Left ventricle myocardium superior (tissue), 1 donor: ENCODE measurements around the gene ANKS3. TPM values are rescaled to one million over a fixed set of nuclear protein-coding genes. Genes with fewer than 3 reads are reported as not detected.

Source experiments
- ATAC-seq: fragments of 200-7000 bp; cut with Tn5 transposase; one replicate; pipeline ENCODE4 v1.9.1; 2020; ENCODE audit warnings: mild to moderate bottlenecking, moderate library complexity
- DNase-seq: peaks from one replicate; pipeline ENCODE4 v3.0.0-alpha.2; 2020
- intact Hi-C: fragments of 100-400 bp; cut with micrococcal nuclease; formaldehyde crosslinking; loops from one replicate; pipeline ENCODE4 v1.11.0; 2022
- total RNA-seq: library from RNA; stranded (reverse); fragmentation: NEBNext Ultra II Directional; extraction: Animal tissue kit (Norgen Biotek cat#: 25700); gene quantifications from one replicate; pipeline ENCODE4 v1.2.1, GENCODE V29; 2021
- donor health status: DM: no; HTN: yes; CAD: no; lungs with severe emphysema.

Gene ANKS3
- total RNA-seq, 1 donor from 2014 or later = 7.8 TPM

DNA sequence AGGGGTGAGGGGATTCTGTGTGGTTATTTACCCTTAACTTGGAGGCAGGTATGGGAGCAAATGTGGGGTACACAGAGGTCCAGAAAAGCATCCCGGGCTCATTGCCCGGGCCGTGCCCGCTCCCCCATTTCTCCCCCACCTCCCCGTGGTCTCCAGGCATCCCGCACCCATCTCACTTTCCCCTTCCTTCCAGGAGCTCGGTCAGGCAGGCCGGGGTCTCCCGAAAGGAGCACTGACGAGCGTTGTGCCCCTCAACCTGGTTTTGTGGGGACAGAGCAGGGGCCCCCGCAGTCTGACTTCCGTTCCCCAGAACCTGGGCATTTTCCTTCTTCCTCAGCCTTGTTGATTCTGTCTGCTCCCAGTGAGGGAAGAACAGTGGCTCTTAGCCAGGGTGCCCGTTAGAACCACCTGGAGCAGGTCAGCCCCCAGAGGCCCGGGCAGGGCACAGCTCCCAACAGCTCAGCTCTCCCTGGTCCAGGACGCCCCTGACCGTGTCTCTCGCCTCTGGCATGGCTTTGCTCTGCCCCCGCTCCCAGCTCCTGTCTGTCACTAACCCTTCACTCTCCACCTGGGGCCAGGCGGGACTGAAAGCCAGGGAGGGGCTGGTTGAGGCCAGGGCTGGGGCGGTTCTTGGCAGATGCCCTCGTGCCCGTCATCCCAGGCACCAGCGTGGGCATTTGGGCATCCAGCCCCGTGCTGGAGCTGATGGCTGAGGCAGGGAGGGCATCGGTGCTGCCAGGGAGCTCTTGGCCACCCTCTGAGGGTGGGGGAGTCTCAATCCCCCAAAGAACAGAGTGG, 53.2 kb downstream of the ANKS3 start:
- intact Hi-C loops = no loop called here
- peak; percentile 66 for ATAC-seq
- DNase-seq = peak; percentile 88

DNA sequence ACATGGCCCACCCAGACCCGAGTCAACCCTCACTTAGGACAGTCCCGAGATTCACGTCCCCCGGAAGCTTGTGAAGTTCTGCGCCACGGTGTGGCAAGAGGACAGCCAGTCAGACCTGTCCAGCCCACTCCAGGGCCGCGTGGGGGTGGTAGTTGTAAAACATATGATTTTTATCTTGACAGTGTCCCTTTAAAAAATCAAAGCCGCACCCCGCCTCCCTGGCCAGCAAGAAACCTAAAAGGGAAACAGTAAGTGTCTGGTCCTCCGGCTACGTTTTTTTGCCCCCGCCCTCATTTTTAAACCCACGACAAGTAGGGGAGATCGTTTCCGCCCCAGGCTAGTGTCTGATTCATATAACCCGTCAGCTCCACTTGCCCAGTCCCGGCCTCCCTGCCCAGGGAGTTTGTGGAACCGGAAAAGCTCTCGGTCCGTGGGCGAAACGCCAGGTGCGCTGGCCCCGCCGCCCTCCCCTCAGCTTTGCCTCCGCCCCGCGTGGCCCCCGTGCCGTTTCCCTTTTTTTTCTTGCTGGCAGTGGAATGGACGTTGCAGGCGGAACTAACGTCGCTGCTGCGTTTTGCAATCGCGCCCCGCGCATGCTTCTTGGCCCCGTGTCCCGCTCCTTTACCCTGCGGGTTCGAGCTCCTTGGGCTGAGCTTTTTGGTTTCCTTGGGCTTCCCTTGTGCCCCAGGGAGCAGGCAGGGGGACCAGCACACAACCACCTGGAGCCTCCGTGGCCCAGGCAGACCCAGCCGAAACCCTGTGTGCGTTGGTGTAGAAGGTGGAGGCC, 54.0 kb downstream of the ANKS3 start:
- peak; percentile 83 for DNase-seq
- peak; percentile 2 for ATAC-seq
- intact Hi-C loops = no loop called here

DNA sequence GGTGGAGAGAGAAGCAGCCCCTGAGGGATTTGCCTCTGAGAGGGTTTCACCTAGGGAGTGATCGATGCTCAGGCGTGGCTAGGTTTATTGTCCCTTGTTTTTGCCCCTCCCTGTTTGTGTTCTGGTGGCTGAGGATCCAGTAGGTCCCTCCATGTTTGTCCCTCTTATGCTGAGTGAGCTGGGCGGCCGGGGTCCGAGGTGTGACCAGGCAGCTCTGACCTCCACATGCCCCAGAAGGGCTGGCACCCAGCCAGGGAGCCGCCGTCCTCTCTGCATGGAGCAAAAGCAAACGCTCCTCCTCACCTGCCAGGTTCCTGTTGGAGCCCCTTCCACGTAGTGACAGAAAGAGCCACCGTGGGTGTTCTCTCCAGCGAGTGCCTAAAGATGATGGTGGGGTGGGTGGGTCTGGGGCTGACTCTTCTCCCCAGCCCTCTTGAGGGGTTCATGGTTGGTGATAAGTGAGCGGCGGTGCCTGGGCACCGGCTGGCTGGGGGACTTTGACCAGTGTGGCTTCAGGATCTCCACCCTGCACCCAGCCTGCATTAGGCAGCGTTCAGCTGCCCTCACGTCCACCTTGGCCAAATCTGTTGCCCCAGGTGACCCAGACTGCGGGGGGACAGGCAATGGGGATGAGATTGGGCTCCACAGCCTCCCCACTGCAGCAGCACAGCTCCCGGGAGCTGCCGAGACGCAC, 54.8 kb downstream of the ANKS3 start:
- intact Hi-C loops = no loop called here
- DNase-seq (peak; percentile 77), ATAC-seq (no peak)

DNA sequence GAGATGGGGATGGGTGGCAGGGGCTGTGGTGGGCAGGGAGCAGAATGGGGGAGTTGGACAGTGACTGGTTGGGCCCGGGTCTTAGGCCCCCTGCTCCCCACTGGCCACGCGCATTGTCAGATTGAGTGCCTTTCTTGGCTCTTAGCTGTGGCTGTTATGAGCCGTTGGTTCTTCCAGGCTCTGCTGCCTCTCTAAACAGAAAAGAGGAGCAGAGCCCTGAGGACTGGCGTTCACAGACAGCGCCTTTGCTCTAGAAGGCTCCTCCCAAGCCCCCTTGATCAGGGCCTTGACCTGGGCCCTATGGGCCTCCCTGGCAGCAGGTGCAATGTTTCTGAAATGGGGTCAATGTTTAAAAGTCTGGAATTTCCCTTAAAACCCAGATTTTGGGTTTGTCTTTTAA, 55.5 kb downstream of the ANKS3 start:
- intact Hi-C loops = no loop called here
- DNase-seq (peak; percentile 23), ATAC-seq (no peak)

DNA sequence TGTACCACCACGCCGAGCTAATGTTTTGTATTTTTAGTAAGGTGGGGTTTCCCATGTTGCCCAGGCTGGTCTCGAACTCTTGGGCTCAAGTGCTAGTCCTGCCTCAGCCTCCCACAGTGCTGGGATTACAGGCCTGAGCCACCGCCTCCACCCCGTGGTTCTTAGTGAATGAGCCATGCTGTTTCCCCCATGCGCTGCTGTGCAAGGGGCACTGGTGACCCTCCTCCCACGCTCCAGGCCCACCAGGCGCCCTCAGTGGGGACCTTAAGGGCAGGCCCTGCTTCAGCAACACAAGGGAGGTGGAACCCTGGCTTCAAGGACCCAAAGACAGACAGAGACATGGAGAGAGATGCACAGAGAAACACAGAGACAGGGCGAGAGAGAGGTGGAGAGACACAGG, 56.1 kb downstream of the ANKS3 start:
- DNase-seq (peak; percentile 21), ATAC-seq (no peak)
- intact Hi-C loops = no loop called here

DNA sequence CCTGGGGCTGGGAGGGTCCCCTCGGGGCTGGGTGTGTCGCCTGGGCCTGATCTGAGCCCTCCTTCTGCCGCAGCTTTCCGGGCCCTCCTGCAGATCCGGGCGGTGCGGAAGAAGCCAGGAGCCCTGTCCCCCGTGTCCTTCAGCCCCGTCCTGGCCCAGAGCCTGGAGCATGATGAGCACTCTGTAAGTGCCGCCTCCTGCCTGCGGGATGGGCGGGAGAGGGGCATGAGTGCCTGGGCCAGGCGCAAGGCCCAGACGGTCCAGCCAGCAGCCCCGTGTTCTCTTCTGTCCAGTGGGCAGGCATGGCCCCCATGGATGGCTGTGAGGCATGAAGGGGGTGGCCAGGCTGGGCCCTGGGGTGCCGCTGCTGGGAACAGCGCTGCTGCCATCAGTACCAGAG, 56.7 kb downstream of the ANKS3 start:
- intact Hi-C loops = no loop called here
- ATAC-seq (peak; percentile 81), DNase-seq (peak; percentile 91)

DNA sequence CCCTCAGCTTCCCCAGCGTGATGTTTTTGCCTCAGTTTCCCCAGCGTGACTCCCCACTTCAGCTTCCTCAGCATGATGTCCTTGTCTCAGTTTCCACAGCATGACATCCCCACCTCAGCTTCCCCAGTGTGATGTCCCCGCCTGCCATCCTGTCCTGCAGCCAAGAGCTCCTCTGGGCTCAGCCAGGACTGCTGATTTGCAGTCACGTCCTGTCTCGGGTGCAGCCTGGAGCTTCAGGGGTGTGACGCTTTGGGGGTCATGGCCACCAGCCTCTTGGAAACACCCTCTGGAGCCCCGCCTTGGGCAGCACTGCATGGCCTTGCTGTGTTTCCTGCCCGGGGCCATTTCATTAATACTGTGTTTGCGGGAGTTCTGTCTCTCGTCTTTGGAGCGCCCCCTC, 57.2 kb downstream of the ANKS3 start:
- intact Hi-C loops = no loop called here
- DNase-seq = peak; percentile 78

DNA sequence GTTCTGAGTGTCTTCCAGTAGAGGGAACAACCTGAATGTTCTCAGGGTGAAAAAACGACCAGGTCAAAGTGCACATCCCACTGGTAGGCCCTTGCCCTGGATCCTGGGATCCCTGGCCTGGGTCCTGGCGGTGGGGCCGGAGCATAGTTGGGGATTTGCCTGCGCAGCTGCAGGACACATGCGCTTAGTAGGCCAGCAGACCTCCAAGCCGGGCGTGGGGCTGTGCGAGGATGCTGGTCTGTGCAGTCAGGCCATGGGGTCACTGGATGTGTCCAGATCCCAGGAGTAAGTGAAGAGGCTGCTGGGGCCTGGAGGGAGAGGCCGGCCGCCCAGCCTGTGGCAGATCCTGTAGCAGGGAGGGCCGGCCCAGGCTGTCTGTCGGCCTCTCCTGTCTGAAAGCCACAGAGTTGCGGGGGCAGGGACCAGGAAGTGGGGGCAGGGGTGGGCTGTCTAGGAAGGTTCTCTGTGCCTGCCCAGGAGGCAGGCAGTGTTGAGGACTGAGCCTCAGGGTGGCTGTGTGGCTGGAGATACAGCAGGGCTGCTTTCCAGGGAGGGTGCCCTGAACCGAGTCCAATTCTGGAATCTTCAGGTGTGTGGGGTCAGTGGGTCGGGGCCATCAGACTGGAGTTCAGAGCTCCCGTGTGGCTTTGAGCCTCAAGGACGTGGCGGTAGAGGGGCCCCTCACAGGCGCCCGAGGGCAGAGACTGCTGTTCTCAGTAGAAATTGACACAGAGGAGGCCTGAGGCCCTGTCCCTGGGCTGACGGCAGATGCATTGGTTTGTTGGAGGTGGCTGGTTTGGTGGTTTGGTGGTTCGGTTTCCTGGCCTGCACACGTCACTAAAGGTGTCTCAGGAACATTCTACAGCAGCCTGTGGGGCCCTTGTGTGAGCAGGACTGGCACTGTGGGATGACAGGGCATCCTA, 57.9 kb downstream of the ANKS3 start:
- DNase-seq (peak; percentile 38), ATAC-seq (no peak)
- intact Hi-C loops = no loop called here

More for the DNA sequence above, 57.2 kb downstream of the ANKS3 start:
- ATAC-seq = peak; percentile 66

DNA sequence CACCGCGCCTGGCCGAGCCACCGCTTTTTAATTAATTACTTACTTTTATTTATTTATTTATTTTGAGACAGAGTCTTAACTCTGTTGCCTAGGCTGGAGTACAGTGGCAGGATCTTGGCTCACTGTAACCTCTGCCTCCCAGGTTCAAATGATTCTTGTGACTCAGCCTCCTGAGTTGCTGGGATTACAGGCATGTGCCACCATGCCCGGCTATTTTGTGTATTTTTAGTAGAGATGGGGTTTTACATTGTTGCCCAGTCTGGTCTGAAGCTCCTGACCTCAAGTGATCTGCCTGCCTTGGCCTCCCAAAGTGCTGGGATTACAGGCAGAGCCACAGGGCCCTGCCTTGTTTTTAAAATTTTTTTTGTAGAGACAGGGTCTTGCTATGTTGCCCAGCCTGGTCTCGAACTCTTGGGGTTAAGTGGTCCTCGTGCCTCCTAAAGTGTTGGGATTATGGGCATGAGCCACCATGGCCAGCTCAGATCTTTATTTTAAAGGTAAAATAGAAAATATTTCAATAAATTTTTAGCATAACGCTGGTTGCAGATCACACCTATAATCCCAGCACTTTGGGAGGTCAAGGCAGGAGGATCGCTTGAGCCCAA, 59.0 kb downstream of the ANKS3 start:
- intact Hi-C loops = no loop called here

DNA sequence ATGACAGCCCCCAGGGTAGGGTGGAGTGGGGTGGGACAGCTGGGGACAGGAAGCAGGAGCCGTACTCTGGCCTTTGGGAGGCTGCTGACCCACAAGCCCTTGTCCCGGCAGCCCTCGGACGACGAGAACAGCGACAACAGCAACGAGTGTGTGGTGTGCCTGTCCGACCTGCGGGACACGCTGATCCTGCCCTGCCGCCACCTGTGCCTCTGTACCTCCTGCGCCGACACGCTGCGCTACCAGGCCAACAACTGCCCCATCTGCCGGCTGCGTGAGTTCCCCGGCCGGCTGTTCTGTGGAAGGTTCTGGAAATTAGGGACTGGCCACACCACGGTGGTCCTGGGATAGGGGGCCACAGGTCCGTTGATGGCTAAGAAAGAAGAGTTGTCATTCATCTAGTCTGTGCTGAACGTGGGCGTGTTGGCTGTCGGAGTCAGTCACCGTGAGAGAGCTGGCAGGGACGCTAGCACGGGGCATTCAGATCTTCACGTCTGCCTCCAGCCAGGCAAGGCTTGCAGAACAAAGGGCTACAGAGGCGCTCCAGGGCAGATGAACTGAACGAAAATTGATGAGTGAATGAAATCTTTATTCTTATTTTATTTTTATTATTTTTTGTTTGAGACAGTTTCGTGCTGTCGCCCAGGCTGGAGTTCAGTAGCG, 60.6 kb downstream of the ANKS3 start:
- intact Hi-C loops = no loop called here
- DNase-seq (peak; percentile 19), ATAC-seq (no peak)

More for the DNA sequence above, 59.0 kb downstream of the ANKS3 start:
- no peak for DNase-seq
- ATAC-seq = no peak

DNA sequence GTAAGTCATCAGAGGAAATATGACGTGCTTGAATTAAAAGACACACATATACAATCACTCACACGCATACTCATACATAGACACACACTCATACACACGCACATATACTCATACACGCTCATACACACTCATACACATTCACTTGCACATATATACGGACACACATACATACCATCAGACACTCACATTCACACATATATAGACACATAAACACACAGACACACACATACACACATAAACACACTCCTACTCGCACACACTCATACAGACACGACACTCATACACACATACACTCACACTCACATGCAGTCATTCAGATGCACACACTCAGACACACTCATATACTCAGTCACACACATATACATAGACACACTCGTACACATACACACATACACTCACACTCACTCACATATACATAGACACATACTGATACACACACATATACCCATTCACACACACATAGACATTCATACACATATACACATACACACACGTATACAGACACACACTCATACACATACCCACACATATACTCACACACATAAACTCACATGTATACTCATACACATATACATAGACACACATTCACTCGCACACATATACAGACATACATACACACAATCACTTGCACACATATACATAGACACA, 65.6 kb downstream of the ANKS3 start:
- intact Hi-C loops = no loop called here
- DNase-seq (no peak), ATAC-seq (no peak)

DNA sequence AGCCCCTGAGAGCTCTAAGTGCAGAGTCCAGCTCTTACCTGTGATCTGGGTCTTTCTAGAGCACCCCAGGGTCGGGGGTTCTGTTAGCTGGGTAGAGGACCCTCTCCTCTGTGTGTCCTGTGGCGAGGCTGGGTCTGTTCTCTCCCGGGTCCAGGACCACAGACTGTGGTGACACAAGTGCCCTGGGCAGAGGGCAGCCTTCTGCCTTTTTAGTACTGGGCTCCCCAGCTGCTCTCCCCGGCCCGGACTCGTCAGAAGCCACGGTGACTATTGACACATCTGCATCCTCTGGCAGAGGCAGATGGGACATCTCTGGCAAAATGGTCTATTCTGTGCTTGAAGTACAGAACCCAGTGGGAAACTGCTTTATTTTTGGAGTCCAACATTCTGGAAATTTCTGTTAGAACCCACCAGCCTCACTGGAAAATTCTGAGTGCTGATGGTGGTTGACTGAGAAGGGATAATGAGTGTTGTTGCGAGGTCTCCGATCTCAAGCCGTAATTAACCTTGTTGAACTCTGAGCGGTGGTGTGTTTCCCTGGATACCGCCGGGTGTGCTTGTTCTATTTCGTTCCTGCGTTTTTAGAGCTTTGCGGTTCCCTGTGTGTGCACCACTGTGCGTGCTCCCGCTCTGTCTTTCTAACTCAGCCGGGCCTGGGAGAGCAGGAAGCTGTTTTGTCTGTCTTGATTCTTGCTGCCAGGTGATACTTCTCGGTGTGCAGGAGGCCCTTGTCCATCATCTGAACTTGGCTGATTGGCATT, 66.7 kb downstream of the ANKS3 start:
- intact Hi-C loops = no loop called here
- ATAC-seq = no peak
- peak; percentile 16 for DNase-seq

DNA sequence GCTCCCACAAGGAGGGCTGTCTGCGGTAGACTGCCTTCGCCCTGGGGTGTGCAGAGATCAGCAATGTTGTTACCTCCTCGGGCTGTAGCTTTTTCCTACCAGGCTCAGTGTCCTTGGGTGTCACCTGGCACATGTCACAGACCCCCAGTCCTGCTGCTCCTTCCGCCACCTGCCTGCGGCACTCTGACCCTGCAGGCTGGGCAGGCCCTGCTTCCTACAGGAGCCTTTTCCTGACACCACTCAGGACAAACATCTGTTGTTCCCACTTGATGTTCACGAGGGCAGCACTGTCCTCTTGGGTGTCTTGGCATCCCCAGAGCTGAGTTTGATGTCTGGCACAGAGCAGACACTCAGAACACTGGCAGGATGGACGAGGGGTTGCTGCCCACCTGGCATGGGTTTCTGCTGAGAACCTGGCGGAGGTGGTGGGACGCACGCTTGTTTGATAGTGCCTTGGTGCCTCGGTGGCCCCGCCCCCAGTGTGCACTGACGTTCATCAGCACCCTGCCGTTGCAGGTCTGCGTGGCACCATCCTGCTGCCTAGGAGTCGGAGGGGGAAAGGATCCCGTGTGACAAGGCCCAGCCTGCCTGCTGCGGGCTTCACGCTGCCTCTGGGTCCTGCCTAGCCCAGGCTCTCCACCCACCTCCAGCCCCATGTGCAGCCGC, 67.4 kb downstream of the ANKS3 start:
- DNase-seq (no peak), ATAC-seq (no peak)
- intact Hi-C loops = no loop called here

DNA sequence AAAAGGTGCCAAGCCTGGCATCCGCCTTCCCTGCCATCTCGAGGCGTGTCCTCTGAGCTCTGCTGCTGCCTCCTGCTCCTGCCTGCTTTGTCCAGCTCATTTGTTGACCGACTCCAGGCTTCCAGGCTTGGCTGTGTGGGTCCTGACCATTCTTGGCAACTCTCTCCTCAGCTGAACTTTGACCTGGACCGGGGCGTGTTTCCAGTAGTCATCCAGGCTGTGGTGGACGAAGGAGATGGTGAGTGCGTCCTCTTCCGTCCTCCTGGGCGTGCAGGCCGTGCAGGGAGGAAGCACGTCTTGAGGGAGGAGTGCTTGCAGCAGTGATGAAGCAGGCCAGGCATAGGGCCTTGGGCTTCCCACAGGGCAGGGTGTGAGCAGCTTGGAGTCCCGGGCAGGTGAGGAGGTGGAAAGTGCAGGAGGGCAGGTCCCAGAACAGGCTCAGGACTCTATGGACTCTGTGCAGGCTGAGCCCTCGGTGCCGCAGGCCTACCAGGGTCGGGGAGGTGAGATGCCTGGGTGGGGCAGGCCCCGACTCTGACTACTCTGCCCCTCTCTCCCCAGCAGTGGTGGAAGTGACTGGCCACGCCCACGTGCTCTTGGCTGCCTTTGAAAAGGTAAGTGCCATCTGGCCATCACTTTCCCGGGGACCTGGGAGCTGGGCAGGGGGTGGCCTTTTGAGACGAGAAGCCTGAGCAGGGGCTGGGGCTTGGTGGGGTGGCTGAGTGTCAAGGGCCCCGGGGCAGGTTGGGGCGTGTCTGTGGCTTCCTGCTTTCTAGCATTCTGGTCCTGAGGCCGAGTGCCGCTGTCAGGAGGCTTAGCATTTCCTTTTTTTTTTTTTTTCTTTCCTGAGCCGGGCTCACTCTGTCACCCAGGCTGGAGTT, 69.3 kb downstream of the ANKS3 start:
- ATAC-seq = peak; percentile 43
- DNase-seq = peak; percentile 58
- intact Hi-C loops = no loop called here

DNA sequence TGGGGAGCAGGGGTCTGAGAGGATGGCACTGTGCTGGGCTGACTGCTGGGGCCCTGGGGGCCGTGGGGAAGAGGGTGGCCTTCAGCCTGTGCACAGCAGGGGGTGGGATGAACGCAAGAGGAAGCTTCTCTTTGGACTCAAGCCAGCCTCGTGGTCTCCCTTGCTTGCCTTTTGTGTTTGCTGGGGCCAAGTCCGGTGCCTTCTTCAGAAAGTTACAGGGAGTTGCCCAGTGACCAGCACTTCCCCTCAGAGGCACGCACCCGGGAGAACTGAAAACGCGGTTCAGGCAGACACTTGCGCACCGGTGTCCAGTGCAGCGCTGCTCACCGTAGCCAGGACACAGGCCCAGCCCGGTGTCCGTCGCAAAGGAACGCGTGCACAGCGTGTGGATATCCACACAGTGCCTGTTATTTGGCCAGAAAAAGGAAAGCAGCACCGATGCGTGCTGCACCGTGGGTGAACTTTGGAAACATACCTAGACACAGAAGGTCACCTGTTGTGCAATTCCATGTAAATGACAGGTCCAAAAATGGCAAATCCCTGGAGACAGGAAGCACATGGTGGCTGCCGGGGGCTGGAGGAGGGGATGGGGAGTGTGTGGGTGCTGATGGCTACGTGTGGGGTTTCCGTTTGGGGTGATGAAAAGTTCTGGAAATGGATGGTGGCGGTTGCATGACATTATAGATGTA, 70.2 kb downstream of the ANKS3 start:
- intact Hi-C loops = no loop called here
- ATAC-seq (peak; percentile 41), DNase-seq (peak; percentile 52)
